Astrocyte of the cerebellum (primary cell): Measurements from ENCODE around the gene EXOC6B.

Experiments
- DNase-seq: peaks from one replicate; pipeline ENCODE4 v3.0.0-alpha.2; 2011; ENCODE audit warnings: low read depth
- H3K4me3 ChIP-seq: 2 replicates; pipeline ENCODE4 v1.5.1; 2011; ENCODE audit warnings: mild to moderate bottlenecking, low read depth, low read length, moderate library complexity
- CTCF ChIP-seq: IDR thresholded peaks from 2 replicates; pipeline ENCODE4 v1.5.1; 2012; ENCODE audit warnings: low read length, low read depth, moderate library complexity, mild to moderate bottlenecking; ENCODE audit errors: missing control alignments
- in situ Hi-C: cut with HindIII; loops from 2 replicates; pipeline ENCODE4 v1.10.0; 2017; ENCODE audit warnings: low sequenced_read_pairs

The EXOC6B gene

GRCh38 chr2:72483346-72483745, 342.5 kb downstream of the EXOC6B start:
- no peak for DNase-seq
- no peak overlapping the region for H3K4me3 ChIP-seq
- in situ Hi-C loops, result no loop called here
- no peak for TF ChIP-seq CTCF

GRCh38 chr2:72475246-72475645, 350.6 kb downstream of the EXOC6B start:
- TF ChIP-seq CTCF, result no peak
- H3K4me3 ChIP-seq, result no peak overlapping the region
- in situ Hi-C loops, result no loop called here
- no peak for DNase-seq

GRCh38 chr2:72457801-72458516, 367.9 kb downstream of the EXOC6B start:
- no peak for DNase-seq
- TF ChIP-seq CTCF, result no peak
- in situ Hi-C loops, result no loop called here
- no peak overlapping the region for H3K4me3 ChIP-seq

- TF ChIP-seq CTCF, result no peak
- DNase-seq, result no peak
- no peak overlapping the region for H3K4me3 ChIP-seq
- in situ Hi-C loops, result no loop called here
These were observed 371.6 kb downstream of the EXOC6B start for GRCh38 chr2:72454189-72454588.

- DNase-seq, result no peak
- in situ Hi-C loops, result no loop called here
- H3K4me3 ChIP-seq, result no peak overlapping the region
- TF ChIP-seq CTCF, result no peak
These were observed 383.6 kb downstream of the EXOC6B start for GRCh38 chr2:72442270-72442669.

- no peak for DNase-seq
- TF ChIP-seq CTCF, result no peak
- no peak overlapping the region for H3K4me3 ChIP-seq
- in situ Hi-C loops, result no loop called here
These were observed 385.9 kb downstream of the EXOC6B start for GRCh38 chr2:72439892-72440291.
